IPS-11a (cell line): ENCODE results near the gene TRANK1.

Experiments used
- H3K4me3 ChIP-seq: one replicate; pipeline ENCODE4 v1.5.1; 2013; ENCODE audit warnings: low read depth, low read length, control low read depth

The TRANK1 gene

DNA sequence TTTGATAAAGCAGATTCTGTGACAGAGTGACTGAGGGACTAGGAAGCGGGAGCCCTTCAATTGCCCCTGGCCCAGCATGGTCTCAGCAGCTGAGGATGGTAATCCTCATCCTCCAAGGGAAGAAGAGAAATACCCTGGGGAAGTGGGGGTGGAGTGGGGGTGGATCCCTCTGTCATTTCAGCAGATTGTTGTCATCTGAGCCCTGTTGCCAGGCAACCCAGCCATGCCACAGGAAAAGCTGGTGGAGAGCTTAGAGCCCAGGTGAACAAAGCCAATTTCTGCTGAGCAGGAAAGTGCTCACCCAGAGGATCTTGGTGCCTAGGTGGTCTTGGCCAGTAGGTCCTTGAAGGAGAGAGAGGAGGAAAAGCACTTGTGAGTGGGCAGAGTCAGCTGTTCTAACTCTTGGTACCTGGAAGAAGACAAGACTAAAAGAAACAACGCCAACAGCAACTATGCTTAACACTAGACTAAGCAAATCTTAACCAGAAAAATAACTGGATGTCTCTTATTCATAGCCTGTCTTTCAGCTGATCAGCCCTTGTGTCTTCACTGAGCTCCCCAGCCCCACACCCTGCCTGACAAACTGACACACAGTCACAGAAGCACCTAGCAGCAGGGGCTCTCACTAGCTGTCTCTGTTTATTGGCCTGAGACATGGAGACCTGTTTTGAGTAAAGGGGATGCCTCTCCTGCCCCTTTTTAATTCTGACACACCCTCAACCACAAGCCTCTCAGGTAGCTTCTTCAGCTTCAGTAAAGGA, 140.4 kb downstream of the TRANK1 start:
- no peak overlapping the region for H3K4me3 ChIP-seq

DNA sequence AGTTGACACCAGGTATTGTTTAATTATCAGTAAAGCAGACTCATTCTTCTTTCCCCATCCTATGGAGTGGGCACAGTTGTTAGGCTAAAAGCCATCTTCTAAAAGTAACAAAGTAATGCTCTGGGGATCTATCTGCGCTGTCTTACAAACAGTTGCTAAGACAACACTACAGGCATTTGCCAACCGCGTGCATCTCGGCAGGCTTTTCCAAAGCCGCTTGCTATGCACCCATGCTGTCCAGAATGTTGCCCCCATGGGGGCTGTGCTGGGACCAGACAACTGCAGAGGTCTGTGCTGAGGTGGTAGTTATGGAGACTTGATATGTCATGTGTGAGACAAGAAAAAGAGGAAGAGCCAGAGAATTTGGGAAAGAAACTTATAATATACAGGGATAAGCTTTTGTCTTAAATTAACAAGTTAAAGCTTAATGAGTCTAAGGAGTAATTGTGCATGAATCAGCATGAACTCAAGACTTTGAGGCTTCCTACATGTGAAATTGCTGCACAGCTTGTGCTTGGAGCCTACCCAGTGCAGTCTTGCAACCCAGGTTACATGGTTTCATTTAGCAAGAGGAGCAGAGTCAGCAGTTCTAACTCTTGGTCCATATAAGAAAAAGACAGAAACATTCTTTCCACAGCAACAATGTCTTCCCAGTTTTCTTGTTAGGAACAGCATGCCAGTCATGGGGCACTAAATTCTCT, 141.6 kb downstream of the TRANK1 start:
- H3K4me3 ChIP-seq, result no peak overlapping the region

DNA sequence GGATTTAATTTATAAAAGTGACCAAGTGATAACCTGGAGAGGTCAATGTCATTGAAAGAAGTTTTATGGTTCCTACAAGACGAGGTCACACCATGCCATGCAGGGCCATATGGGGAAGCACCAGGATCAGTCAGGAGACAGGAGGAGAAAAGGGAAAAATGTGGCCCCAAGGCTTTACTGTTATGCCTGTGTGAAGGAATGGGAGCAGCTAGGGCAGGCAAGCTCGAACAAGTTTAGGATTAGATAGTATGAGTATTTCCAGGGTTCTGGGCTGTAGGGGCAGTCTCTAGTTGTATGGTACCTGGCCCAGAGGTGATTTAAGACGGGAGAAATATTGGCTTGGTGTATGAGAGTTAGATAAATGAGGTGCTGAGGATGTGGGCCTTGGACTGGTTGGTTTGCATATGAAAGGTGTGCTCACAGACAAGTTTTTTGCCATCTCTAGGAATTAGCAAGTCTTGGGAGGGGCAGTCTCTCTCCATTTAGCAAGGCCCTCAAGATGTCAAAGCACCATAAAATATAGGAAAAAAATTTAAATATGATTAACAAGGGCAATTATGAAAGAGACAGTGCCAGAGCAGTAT, 144.2 kb downstream of the TRANK1 start:
- no peak overlapping the region for H3K4me3 ChIP-seq

DNA sequence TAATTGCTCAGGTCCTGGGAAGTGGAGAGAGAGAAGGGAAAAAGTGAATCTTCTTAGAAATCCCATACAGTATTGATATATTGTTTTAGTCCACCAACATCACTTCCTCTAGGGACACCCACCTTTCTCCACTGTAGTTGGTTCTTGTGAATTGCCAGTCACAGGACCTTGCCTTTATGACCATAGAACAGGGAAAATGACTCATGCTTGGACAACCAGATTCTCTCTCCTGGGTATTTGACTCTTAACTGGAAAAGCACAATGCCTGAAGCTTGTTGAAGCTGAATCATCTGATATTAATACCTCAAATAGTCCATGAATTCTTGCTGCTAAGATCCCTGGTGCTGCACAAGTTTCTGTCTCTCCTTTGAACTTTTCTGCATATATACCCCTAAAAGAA, 148.0 kb downstream of the TRANK1 start:
- H3K4me3 ChIP-seq, result no peak overlapping the region

DNA sequence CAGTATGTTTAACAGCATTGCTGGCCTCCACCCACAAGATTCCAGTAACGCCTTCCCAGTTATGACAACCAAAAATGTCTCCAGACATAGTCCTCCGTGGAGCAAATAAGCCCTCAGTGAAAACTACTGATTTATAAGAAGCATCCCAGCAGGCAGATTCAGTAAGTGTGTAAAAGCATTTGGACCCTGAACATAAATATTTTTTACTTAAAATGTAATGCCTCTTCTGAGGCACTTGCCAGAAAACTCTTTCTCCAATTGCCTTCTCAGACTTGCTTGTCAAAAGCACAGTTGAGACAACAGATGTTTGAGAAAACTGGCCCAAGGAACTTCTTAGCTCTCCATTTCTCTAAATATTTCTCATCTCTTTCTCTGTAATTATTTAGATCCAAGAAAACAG, 148.7 kb downstream of the TRANK1 start:
- H3K4me3 ChIP-seq, result no peak overlapping the region

DNA sequence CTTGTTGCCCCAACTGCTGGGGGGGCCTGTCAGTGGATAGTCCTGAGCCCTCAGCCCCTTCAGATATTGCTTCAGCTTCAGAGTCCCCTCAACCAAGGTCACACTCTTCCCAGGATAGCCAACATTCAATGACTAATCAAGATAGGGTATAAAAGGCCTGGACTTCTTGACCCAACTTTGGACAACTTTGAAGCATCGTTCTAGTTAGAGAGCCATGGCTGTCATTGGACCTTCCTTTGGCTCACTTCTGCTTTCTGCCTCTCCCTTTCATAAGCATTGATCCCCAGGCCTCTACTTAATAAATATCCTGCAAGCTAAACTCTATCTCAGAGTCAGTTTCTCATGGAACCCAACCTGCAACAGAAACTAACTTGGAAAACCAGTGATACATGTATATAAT, 149.2 kb downstream of the TRANK1 start:
- H3K4me3 ChIP-seq, result no peak overlapping the region

DNA sequence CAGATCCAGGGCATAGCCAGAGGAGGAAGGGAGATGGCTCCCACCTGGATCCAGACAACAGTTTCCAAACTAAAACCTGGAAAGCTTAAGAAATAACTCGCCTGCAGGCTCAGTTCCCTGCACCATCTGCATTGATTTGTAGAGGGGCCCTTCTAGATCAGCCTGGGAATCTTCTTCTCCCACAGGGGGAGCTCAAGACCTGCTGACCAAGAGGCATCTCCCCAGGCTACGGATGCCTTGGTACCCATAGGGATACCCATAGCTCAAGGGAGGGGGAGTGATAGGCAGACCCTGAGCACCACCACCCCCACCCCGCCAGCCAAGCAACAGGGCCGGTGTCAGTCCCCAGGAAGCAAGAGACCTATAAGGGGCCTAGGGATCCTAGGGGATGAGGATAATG, 152.5 kb downstream of the TRANK1 start:
- no peak overlapping the region for H3K4me3 ChIP-seq

DNA sequence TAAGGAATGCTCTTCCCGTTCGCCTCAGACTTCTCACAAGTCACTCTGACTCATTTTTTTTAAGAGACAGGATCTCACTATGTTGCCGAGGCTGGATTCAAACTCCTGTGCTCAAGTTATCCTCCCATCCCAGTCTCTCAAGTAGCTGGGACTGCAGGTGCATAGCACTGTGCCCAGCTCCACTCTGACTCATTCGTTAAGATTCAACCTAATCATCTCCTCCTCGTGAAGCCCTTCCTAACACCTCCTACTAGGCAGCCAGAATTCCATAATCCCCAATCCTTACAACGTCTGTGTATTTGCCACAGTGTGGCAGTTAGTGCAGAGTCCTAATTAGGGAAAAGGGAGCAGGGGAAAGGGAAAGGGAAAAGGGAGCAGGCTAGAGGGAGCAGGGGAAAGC, 154.1 kb downstream of the TRANK1 start:
- H3K4me3 ChIP-seq, result no peak overlapping the region

DNA sequence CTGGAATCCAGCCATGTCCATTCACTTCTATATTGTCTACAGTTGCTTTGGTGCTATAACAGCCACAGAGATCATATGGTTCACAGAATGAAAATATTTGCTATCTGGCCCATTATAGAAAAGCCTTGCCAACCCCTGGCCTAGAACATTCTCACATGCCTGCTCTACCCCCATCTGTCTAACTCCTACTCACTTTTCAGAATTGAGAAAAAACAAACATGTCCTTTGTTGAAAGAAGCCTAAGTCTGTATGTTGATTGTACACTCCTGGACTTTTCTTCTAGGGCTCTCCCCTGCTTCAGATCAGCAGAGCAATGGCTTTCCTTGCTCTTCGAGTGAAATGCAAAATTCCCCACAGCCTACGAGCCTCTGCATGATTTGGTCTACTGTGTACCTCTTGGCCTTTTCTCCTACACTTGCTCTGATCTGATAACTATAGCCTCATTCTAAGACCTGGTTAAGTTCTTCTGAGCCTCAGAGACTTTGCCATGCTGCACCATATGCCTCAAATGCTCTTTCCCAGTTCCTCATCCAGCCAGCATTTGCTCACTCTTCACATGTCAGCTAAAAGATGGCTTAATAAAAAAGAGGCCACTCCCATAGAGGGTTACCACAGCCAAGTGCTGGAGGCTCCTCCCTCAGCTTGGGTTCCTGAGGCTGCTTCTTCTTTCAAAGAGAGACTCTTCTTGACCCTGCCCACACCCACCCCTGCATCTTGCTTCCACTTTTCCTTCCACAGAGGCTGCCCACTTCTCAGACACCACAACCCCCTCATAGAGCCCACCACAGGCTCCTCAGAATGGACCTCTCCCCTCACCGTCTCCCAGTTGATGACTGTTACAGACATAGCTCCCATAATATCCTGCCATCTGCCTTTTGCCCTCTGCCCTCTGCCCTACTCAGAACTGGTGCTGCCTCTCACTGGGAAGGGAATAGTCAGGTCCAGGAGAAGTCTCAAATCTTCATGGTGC, 157.6 kb downstream of the TRANK1 start:
- H3K4me3 ChIP-seq, result no peak overlapping the region

DNA sequence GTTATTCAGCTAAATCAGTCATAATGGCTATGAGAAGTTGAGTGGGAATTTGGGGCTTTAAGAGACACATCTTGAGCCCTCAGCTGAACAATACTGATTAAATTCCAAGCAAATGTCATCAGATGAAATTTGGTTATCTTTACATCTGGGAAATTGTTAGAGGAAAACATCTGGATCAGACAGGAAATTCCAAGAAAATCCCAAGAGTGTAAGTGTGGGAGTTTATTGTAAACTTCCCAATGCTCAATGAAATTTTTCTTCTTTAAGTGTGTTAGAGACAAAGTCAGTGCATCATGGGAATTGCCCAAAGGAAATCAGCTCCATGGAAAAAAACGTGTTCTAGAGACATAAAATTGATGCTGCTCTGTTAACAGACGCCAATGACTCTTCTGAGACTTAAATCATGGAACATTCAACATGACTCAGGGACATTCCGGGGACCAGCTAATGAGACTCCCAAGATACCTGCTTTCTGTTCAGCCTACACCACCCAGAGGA, 160.7 kb downstream of the TRANK1 start:
- no peak overlapping the region for H3K4me3 ChIP-seq

DNA sequence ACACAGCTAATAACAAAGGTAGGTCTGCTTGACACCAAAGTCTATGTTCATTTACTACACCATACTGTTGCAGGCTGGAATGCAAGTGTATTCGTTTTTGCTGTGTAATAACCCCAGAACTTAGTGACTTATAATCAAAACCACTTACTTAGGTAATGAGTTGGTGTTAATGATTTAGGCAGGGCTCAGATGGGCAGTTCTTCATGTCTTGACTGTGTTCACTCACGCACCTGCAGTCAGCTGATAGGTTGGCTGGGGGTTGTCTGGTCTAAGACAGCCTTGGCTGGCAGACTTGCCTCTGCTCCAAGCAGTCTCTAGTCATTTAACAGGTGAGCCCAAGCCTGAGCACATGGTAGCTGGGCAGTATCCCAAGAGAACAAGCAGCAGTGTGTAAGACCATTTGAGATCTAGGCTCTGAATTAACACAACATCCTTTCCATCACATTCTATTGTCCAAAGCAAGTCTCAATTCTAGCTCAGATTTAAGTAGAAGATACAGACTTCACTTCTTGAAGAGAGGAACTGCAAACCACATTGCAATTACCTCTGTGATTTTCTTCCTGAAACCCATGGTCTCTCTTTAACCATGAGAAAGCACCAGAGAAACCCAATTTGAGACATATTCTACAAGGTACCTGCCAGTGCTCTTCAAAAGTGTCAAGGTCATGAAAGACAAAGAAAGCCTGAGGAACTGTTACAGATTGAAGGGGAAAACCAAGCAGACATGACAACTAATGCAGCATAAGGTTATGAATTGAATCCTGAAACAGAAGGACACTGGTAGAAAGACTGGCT, 167.2 kb downstream of the TRANK1 start:
- H3K4me3 ChIP-seq, result no peak overlapping the region
